Sigmoid colon (tissue), 4 donors: ENCODE data around the gene IL20RA.

Experiments used
- CTCF ChIP-seq, 4 experiments: fragments of 450-650 bp in 3 of 4; fragments of 200-600 bp in 1 of 4; IDR thresholded peaks; one replicate each; pipeline ENCODE4 v1.5.1; 2016 to 2019; ENCODE audit warnings: antibody characterized with exemption in 4 of 4, mild to moderate bottlenecking in 3 of 4, moderate library complexity in 2 of 4
- EP300 ChIP-seq, 4 donors: sonication (generic); formaldehyde crosslinking; IDR thresholded peaks; one replicate each; pipeline ENCODE4 v1.6.1; 2017; ENCODE audit warnings: antibody characterized with exemption in 4 of 4
- POLR2A ChIP-seq, 2 donors: fragments of 450-650 bp; IDR thresholded peaks; one replicate each; pipeline ENCODE4 v1.6.1; 2016; ENCODE audit warnings: antibody characterized with exemption in 2 of 2, mild to moderate bottlenecking in 2 of 2, moderate library complexity in 2 of 2

GRCh38 chr6:136984578-136984977 lies 60.2 kb downstream of the IL20RA start:
- TF ChIP-seq CTCF (IDR thresholded peaks at IDR 0.05) (no peak), POLR2A (IDR thresholded peaks at IDR 0.05) (no peak), EP300 (IDR thresholded peaks at IDR 0.05) (no peak)
